Epithelial cell of esophagus (primary cell): Measurements from ENCODE around the gene DPYD.

ENCODE experiments used
- DNase-seq: peaks from one replicate; pipeline ENCODE4 v3.0.0; 2010; ENCODE audit warnings: low read depth
- H3K4me3 ChIP-seq: 2 replicates; pipeline ENCODE4 v1.5.1; 2011; ENCODE audit warnings: mild to moderate bottlenecking, low read length, control low read depth
- TF ChIP-seq, protein P1 (sequence below): IDR thresholded peaks from 2 replicates; pipeline ENCODE4 v1.5.1; 2011; ENCODE audit warnings: low read depth, mild to moderate bottlenecking, low read length, control low read depth, inconsistent platforms; ENCODE audit not compliant: insufficient read depth; ENCODE audit errors: missing control alignments

Gene DPYD

GRCh38 chr1:97140611-97141010 is 780.2 kb downstream of the DPYD start:
- TF ChIP-seq, protein P1, sequence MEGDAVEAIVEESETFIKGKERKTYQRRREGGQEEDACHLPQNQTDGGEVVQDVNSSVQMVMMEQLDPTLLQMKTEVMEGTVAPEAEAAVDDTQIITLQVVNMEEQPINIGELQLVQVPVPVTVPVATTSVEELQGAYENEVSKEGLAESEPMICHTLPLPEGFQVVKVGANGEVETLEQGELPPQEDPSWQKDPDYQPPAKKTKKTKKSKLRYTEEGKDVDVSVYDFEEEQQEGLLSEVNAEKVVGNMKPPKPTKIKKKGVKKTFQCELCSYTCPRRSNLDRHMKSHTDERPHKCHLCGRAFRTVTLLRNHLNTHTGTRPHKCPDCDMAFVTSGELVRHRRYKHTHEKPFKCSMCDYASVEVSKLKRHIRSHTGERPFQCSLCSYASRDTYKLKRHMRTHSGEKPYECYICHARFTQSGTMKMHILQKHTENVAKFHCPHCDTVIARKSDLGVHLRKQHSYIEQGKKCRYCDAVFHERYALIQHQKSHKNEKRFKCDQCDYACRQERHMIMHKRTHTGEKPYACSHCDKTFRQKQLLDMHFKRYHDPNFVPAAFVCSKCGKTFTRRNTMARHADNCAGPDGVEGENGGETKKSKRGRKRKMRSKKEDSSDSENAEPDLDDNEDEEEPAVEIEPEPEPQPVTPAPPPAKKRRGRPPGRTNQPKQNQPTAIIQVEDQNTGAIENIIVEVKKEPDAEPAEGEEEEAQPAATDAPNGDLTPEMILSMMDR: no peak
- no peak for DNase-seq
- no peak overlapping the region for H3K4me3 ChIP-seq

DNA sequence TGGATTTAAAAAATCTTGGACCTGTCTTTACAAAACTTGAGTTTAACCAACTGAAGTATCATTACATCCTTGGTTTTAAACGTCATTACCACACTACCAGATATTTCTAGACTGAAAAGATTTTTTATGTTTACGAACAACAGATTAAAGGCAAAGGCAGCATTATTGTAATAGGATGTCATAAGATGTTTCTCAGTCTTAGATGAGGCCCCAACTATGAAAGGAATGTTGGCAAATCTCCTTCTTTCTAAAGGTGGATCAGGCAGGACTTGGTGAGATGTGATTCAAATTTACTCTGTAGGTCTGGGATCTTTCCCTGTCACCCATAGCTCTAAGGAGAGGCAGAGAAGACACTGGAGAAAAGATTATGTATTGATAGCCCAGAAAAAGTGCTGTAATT is 781.3 kb downstream of the DPYD start:
- TF ChIP-seq, protein P1: no peak
- DNase-seq: no peak
- no peak overlapping the region for H3K4me3 ChIP-seq

GRCh38 chr1:97138515-97139032 is 782.3 kb downstream of the DPYD start:
- no peak for DNase-seq
- no peak overlapping the region for H3K4me3 ChIP-seq
- TF ChIP-seq, protein P1: no peak

- peak; percentile 71 for DNase-seq
- TF ChIP-seq, protein P1: peak; percentile 83
- H3K4me3 ChIP-seq: no peak overlapping the region
Measured at GRCh38 chr1:97137862-97138514, 782.8 kb downstream of the DPYD start.

DNA sequence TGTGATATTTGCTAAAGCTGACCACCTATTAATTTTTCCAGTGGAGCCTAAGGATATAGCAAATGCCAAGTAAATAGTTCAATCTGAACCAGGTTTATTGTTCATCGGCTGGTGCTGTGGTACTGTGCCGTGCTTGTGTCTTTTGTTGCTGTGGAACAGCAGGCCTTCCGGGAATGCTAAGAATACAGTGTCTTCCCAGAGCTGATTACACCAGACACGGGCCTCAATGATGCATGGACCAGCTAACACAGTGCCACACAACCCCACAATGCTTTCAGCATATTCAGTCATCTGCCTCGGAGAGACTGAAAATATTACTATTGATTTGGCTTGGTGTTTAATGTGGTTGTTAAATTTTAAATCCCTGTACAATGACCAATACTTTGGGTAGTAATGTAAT is 783.8 kb downstream of the DPYD start:
- no peak for DNase-seq
- TF ChIP-seq, protein P1: no peak
- H3K4me3 ChIP-seq: no peak overlapping the region

GRCh38 chr1:97135972-97136371 is 784.9 kb downstream of the DPYD start:
- DNase-seq: no peak
- H3K4me3 ChIP-seq: no peak overlapping the region
- TF ChIP-seq, protein P1: no peak

DNA sequence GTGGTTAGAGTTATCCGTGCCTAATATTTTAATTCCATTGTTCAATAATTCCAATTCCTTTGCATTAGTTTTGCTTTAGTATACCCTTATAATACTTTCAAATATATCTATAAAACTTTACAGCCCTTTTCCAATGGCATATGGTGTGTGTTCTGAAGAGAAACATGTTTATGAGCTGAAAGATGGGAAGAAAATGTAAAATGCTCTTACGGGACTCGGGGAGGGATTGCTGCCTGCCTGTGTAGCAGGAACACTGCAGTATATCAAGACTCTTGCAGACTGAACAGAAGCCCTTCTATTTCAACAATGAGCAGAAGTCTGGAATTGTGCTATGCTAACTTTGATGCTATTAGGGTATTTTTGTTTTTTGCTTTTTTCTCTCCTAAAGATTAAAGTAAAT is 792.4 kb downstream of the DPYD start:
- DNase-seq: no peak
- H3K4me3 ChIP-seq: no peak overlapping the region
- TF ChIP-seq, protein P1: no peak
